ENCODE data around the gene OMG. TPM values are rescaled to one million over a fixed set of nuclear protein-coding genes. Genes with fewer than 3 reads are reported as not detected.

The OMG gene
- total and polyA plus RNA-seq, 2 donors (not counting 3 experiments of a cell fraction or from before 2014, with no cell fraction given), result 0.86 TPM; not detected in 1

DNA sequence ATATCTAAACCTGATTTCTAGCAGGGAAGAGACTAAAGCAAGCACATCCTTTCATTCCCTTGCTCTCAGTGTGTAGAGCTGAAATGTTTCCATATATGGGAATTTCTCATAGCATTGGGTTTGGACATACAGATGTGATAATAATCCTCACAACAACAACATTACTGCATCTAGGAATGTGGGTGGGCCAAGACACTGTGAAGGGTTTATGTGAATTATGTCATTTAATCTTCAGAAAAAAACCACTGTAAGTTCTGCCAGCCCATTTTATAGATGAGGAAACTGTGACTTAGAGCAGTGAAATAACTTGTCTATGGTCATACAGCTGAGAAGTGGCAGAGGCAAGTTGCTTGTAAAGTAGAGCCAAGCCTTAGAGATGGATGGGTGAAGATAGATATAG is 5.2 kb downstream of the OMG start:
- Histone ChIP-seq H2AFZ (ENCODE audit: low read depth, low read length) (no peak overlapping the region), H3K9me1 (replicated peaks; ENCODE audit: control insufficient read depth, extremely low read depth, insufficient read depth, low read length) (no peaks in the 10 kb centered on the region), H3K9ac (replicated peaks; ENCODE audit: extremely low read depth, insufficient read depth, low read length) (no peak overlapping the region), H3K4me3 (replicated peaks in 1 of 3; ENCODE audit: insufficient read depth in 1 of 3, low read depth in 1 of 3, low read length in 3 of 3) (no peak overlapping the region), H4K20me1 (replicated peaks; ENCODE audit: control insufficient read depth, extremely low read depth, insufficient read depth, low read length) (no peaks in the 10 kb centered on the region), H3K4me2 (ENCODE audit: insufficient read depth, low read length) (no peak overlapping the region), H3K9me3 (replicated peaks; ENCODE audit: control insufficient read depth, insufficient read depth, low read length) (no peaks in the 10 kb centered on the region), H3K36me3 (ENCODE audit: control insufficient read depth in 2 of 2, extremely low read depth in 1 of 2, insufficient read depth in 2 of 2, low read length in 2 of 2) (no peaks in the 10 kb centered on the region), H3K4me1 (ENCODE audit: control insufficient read depth, extremely low read depth, insufficient read depth, low read length) (no peaks in the 10 kb centered on the region), H3K27me3 (ENCODE audit: control insufficient read depth in 2 of 2, insufficient read depth in 2 of 2, low read length in 2 of 2) (no peaks in the 10 kb centered on the region), H3K79me2 (ENCODE audit: control insufficient read depth, insufficient read depth, low read length) (no peaks in the 10 kb centered on the region), H3K27ac (ENCODE audit: insufficient read depth, low read depth, low read length) (no peak overlapping the region)
- intact Hi-C loops (cut with micrococcal nuclease) (no loop called here), dilution Hi-C loops (cut with MboI; ENCODE audit: extremely low pct_ligation_motif_present, low sequenced_read_pairs) (no loop called here)
- FAIRE-seq, result no peak
- CTCF ChIA-PET, result no interaction called here
- TF ChIP-seq MAX (IDR thresholded peaks at IDR 0.05; ENCODE audit: insufficient read depth, insufficient read length) (no peak), CTCF (IDR thresholded peaks at IDR 0.05; ENCODE audit: extremely low read depth in 1 of 2, insufficient read depth in 1 of 2, low read depth in 1 of 2, low read length in 2 of 2) (no peak), FOS (IDR thresholded peaks at IDR 0.05; ENCODE audit: borderline replicate concordance, insufficient read depth, low read length) (no peak), JUN (IDR thresholded peaks at IDR 0.05; ENCODE audit: borderline replicate concordance, insufficient read depth, insufficient read length, low read depth) (no peak), MYC (IDR thresholded peaks at IDR 0.05; ENCODE audit: low read depth, low read length) (no peak), POLR2AphosphoS5 (IDR thresholded peaks at IDR 0.05; ENCODE audit: insufficient read depth, low read depth, low read length) (no peak), POLR2A (IDR thresholded peaks at IDR 0.05; ENCODE audit: low read depth, low read length) (no peak), EZH2 (IDR thresholded peaks at IDR 0.05; ENCODE audit: borderline replicate concordance, low read depth, low read length, severe bottlenecking) (no peak), GATA2 (IDR thresholded peaks at IDR 0.05; ENCODE audit: insufficient read depth, insufficient read length, low read depth, low read length) (no peak)
- no peak for DNase-seq (ENCODE audit: low read depth, low spot score)
- POLR2A ChIA-PET, result no interaction called here
- BruUV-seq (replicated peaks), result no TSS peak
